ENCODE data around the gene HCN4.

DNA sequence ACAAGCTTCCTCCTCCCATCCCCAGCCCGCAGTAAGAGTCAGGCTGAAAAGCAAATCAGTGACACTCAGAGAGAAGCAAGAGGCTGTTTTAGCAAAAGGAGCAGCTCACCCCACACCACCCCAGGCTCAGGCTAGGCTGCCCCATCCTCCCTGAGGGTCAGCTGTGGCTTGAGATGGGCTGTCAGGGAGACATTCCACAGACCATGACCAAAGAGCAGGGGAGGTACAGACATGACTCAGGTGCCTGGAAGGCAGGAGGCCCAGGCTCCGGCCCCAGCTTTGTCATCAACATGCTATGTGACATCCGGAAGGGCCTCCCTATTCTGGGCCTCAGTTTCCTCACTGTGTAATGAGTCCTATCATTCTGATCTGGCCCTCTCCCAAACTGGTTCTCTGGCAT is 24.7 kb downstream of the HCN4 start:
- TF ChIP-seq YY1 (IDR thresholded peaks at IDR 0.05; ENCODE audit: low read depth, low read length), result no peak
- TF ChIP-seq HDAC2 (IDR thresholded peaks at IDR 0.05; ENCODE audit: borderline replicate concordance in 1 of 2, low read depth in 2 of 2, low read length in 2 of 2), result no peak
- TF ChIP-seq, protein P1, sequence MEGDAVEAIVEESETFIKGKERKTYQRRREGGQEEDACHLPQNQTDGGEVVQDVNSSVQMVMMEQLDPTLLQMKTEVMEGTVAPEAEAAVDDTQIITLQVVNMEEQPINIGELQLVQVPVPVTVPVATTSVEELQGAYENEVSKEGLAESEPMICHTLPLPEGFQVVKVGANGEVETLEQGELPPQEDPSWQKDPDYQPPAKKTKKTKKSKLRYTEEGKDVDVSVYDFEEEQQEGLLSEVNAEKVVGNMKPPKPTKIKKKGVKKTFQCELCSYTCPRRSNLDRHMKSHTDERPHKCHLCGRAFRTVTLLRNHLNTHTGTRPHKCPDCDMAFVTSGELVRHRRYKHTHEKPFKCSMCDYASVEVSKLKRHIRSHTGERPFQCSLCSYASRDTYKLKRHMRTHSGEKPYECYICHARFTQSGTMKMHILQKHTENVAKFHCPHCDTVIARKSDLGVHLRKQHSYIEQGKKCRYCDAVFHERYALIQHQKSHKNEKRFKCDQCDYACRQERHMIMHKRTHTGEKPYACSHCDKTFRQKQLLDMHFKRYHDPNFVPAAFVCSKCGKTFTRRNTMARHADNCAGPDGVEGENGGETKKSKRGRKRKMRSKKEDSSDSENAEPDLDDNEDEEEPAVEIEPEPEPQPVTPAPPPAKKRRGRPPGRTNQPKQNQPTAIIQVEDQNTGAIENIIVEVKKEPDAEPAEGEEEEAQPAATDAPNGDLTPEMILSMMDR (IDR thresholded peaks at IDR 0.05; ENCODE audit: control extremely low read depth in 1 of 3, insufficient read depth in 1 of 3, low read depth in 1 of 3, low read length in 3 of 3), result no peak
- no peak for TF ChIP-seq EZH2 (IDR thresholded peaks at IDR 0.05; ENCODE audit: low read depth, low read length, severe bottlenecking)
- TF ChIP-seq RNF2 (IDR thresholded peaks at IDR 0.05; ENCODE audit: borderline replicate concordance, low read depth, low read length, missing control alignments, poor library complexity, severe bottlenecking), result no peak
- no peak for TF ChIP-seq ATF2 (IDR thresholded peaks at IDR 0.05; ENCODE audit: low read length)
- TF ChIP-seq CBX5 (IDR thresholded peaks at IDR 0.05; ENCODE audit: low read depth, low read length), result no peak
- TF ChIP-seq CREB1 (IDR thresholded peaks at IDR 0.05), result no peak
- TF ChIP-seq POLR2AphosphoS5 (IDR thresholded peaks at IDR 0.05; ENCODE audit: low read depth, low read length), result no peak
- TF ChIP-seq POLR2A (IDR thresholded peaks at IDR 0.05; ENCODE audit: control extremely low read depth in 1 of 2, low read depth in 2 of 2, low read length in 2 of 2), result no peak
- TF ChIP-seq SRF (IDR thresholded peaks at IDR 0.05; ENCODE audit: low read depth, low read length), result no peak
- TF ChIP-seq RAD21 (IDR thresholded peaks at IDR 0.05 in 1 of 2, conservative IDR thresholded peaks at IDR 0.05 in 1 of 2; ENCODE audit: low read depth in 2 of 2, low read length in 2 of 2), result no peak
- TF ChIP-seq TBP (IDR thresholded peaks at IDR 0.05; ENCODE audit: low read depth, low read length), result no peak
